Stimulated activated CD4-positive, alpha-beta T cell treated with anti-CD3 and anti-CD28 coated beads, Interleukin-4, amount 100 ng/mL, for 24 hours (primary cell): ENCODE data around the gene GCLC.
"Not testable (repeated sequence)": the region's sequence is repeated elsewhere in the genome, so short reads cannot be mapped to it uniquely, and the experiment has no call there.

Experiments used
- DNase-seq: peaks from one replicate; pipeline ENCODE4 v3.0.0-alpha.2; 2020

Gene GCLC

GRCh38 chr6:53487080-53487479, 57.8 kb downstream of the GCLC start:
- DNase-seq, result no peak

DNA sequence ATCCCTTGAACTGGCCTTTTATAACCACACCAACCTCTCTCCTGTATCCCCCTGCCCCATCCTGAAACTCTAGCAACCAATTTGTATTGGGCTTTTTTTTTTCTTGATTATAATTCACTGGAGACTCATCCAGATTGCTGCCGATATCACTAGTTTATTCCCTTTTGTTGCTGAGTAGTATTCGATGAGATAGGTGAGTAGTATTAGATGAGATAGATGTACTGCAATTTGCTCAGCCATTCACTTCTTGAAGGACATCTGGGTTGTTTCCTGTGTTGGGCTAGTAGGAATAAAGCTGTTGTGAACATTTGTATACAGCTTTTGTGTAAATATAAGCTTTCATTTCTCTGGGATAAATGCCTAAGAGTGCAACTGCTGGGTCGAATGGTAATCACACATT, 58.2 kb downstream of the GCLC start:
- DNase-seq, result no peak

GRCh38 chr6:53484476-53485280, 60.2 kb downstream of the GCLC start:
- DNase-seq, result peak; percentile 81

DNA sequence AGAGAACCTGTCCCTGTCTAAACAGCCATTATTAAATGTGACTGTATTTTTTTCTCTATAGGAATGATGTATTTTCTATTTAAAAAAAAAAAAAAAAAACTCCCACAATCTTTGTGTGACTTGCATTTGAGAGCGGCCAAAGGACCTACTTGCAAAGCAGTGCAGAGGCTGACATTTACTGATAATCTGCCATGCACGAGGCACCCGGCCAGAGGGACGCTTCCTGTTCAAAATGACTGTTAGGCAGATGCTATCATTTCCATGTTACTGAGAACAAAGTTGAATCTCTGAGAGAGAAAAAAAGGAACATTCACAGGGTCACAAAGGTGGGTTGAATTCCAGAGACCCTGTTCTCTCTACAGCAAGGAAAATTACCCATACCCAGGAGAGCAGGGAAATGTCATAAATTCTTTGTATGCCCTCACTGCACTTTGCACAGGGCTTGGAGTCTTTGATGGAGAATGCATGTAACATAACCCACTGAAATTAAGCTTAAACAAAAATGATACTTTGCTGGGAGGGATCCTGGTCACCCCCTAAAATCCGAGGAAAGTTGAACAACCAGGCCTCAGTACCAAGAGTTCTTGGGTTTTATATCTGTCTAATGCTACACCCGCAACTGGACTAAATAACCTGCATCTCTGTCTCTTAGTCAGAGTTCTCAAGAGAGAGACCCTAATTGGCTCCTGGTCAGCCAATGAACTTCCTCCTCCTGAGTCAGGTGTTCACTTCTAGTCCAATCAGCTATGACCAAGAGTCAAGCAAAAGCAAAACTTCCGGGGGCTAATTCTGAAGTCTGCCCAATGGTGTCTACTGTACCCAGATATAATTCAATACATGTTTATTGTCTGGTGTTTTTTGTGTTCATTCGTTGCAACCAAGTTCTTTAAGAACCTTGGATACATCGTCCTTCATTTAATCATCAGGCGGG, 61.2 kb downstream of the GCLC start:
- DNase-seq, result no peak

GRCh38 chr6:53481323-53481722, 63.6 kb downstream of the GCLC start:
- no peak for DNase-seq

- not testable (repeated sequence) for DNase-seq
These were observed 64.1 kb downstream of the GCLC start for GRCh38 chr6:53480774-53481173.

DNA sequence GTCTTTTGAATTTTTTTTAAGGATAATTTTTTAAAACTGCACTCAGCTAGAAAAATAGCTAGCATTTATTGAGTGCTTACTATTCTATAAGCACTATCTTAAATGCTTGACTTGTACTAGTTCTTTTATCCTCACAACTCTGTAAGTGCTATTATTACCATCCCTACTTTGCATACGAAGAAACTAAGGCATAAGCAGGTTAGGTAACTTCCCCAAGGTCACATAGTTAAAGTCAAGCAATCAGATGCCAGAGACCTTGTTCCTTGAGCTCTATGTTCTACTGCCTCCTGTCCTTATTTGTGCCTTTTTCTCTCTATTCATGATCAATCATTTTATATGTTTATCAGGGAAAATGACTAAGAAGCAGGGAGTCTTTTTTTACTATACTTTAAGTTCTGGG, 65.0 kb downstream of the GCLC start:
- DNase-seq, result no peak

- no peak for DNase-seq
These were observed 67.9 kb downstream of the GCLC start for GRCh38 chr6:53476964-53477363.

GRCh38 chr6:53474010-53474409, 70.9 kb downstream of the GCLC start:
- no peak for DNase-seq

GRCh38 chr6:53469163-53469562, 75.7 kb downstream of the GCLC start:
- no peak for DNase-seq

DNA sequence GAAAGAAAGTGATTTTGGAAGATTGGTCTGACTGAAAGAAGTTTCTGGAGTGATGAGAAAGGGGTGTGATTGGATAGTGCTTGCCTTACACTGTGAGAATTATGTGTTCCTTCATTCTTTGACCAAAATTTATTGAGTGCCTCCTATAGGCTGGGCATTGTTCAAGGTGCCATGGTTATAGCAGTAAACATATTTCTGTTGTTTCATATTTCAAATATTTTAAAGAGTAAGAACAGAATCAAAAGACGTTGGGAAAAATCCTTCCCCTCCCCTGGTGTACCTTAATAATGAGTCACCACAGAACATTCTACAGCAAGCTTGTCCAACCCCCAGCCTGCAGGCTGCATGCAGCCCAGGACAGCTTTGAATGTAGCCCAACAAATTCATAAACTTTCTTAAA, 78.6 kb downstream of the GCLC start:
- no peak for DNase-seq

- no peak for DNase-seq
These were observed 79.2 kb downstream of the GCLC start for GRCh38 chr6:53465732-53466131.

- DNase-seq, result no peak
These were observed 79.9 kb downstream of the GCLC start for GRCh38 chr6:53464927-53465460.

DNA sequence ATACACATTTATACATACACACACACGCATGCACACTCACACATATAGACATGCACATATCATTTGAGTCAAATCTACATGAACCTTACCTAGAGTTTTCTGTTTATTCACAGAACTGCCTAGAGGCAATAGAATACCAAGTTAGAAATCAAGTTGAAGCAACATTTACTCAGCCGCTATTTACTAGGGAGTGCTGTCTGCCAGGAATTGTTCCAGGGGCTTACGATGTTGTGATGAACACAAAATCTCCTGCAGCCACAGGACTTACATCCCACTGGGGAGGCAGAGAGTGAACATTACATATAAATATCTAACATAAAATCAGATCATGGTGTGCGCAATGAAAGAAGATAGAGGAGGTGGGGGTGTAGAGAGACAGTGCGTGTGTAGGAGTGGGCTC, 80.4 kb downstream of the GCLC start:
- DNase-seq, result no peak

DNA sequence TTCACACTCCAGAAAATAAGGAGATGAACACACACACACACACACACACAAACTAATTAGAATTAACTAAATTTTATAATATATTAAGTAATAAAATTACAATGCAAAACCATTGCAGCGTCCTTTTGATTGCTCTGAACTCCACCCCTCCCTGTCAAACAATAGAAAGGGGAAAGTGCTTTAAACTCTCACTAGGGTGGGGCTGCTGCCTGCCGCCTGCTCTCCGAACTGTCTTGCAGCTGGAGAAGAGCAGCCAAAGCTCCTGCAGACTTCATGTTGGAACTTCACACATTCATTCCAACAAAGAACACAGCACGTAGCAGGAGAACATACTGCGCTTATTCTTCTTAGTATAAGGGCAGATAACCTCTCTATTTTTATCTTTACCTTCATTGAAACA, 83.2 kb downstream of the GCLC start:
- no peak for DNase-seq

- no peak for DNase-seq
These were observed 83.8 kb downstream of the GCLC start for GRCh38 chr6:53461041-53461656.

- DNase-seq, result no peak
These were observed 86.6 kb downstream of the GCLC start for GRCh38 chr6:53458105-53458866.

GRCh38 chr6:53456809-53457208, 88.1 kb downstream of the GCLC start:
- DNase-seq, result no peak

- no peak for DNase-seq
These were observed 89.2 kb downstream of the GCLC start for GRCh38 chr6:53455678-53456077.

GRCh38 chr6:53451165-53451564, 93.7 kb downstream of the GCLC start:
- no peak for DNase-seq

DNA sequence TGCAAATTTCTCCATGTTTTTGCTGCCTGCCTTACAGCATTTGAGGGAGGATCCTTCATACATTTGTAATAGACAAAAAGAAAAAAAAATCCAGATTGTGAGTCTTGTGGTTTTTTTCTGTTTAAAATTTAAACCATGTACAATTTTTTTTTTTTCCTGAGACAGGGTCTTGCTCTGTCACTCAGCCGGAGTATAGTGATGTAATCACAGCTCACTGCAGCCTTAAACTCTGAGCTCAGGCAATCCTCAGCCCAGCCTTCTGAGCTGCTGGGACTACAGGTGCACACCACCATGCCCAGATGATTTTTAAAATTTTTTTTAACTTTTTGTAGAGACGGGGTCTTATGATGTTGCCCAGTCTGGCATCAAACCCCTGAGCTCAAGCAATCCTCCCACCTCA, 97.0 kb downstream of the GCLC start:
- no peak for DNase-seq
